HG03342 (cell line): ENCODE results near the gene RNF144A.

Experiments used
- ATAC-seq: cut with Tn5 transposase; IDR thresholded peaks from one replicate; pipeline ENCODE4 v1.9.1; 2021; ENCODE audit warnings: mild to moderate bottlenecking, moderate library complexity; ENCODE audit not compliant: unreplicated experiment

The RNF144A gene

DNA sequence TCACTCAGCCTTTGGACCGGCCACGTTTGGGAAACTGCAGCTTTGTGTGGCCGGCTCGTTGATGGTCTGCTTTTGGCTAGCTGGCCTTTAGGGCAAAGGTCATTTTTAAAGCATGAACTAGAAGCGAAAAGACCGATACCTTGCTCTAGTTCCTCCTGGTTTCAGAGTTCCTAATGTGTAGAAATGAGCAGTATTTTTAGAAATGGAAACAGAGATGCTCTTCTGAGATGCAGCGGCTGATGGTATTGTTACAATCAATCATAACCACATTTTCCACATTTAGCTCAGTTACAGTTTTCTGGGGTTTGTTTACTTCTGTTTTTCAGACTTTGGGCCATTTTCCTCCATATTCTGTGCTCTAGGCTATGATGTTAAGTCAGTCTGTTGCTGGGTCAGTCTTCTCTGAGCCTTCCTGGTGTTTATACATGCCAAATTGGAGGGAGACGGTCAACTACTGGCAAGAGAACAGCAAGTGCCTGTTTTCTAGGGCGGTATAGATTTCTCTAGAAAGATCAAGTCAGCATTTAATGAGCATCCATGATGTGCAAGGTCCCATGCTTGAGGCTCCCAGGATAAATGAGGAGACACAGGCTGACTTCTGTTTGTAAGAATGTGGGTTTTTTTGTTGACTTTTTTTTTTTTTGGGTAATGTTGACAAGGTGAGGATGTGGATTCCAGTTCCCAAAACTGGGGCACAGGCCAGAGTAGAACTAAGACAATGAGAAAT lies 28.0 kb downstream of the RNF144A start:
- ATAC-seq: peak; percentile 95

DNA sequence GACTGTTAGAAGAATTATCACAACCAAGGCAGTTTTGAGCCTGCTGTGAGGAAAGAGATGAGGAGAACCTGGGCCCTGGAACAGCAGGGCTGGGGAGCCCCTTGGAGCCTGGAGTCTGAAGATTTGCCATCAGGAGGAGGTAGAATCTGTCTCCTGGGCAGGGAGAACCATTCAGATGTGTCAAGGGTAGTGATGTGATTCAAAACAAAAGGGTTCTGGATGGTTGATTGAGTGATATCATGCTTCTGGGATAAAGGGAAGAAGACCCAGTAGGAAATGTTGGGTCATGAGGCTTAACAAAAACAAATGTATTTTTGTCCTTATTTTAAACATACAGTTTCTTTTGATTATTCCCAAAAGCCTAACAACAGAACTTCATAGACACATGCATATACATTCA lies 28.6 kb downstream of the RNF144A start:
- peak; percentile 2 for ATAC-seq

DNA sequence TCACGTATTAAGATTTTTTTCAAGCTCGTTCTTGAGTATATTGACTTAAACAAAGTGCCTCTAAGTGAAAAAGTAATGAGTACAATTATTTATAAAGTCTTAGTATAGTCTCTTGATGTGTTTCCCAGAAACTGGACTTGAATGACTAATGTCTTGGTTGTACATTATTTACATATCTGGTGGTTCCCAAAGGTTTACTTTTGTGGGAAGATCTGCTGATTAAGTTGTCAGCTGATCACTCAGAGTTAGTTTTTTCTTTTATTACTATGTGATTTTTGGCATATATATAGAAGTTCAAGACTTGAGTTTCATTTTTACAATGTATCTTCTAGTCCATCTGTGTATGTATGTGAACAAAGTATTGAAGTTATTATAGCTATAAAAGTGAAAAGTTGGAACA lies 29.5 kb downstream of the RNF144A start:
- ATAC-seq: no peak

DNA sequence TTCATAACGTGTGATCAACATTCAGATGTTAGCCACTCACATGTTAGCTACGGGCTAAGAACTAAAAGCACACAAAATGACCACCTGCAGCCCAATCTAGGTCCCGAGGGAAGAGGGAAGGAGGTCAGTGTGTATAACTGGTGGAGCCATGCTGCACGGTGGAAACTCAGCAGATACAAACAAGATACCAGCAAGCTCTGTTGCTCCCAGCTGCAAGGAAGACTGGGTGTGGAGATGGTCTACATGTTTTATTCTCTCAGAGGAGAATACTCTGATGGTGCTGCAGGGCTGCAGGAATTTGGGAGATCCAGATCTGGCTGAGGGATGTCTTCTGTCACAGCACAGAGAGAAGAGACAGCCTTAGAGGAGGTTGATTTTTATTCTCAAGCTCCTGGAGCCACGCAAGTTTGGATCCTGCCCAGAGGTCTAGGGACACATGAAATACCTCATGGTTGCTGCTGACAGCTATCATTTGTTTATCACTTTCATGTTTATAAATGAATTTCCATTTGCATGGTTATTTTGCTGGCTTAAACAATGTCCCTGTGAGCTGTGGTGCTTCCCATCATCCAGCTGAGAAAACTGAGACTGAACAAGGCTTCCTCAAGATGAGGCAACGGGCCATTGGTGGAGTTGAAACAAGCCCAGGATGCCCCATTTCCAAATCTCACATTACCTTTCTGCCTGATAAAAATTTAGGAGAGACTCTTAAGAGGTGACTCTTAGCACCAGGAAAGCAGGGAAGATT lies 30.9 kb downstream of the RNF144A start:
- no peak for ATAC-seq

GRCh38 chr2:6948677-6949351 lies 31.6 kb downstream of the RNF144A start:
- ATAC-seq: no peak

GRCh38 chr2:6951046-6951445 lies 33.8 kb downstream of the RNF144A start:
- ATAC-seq: no peak

DNA sequence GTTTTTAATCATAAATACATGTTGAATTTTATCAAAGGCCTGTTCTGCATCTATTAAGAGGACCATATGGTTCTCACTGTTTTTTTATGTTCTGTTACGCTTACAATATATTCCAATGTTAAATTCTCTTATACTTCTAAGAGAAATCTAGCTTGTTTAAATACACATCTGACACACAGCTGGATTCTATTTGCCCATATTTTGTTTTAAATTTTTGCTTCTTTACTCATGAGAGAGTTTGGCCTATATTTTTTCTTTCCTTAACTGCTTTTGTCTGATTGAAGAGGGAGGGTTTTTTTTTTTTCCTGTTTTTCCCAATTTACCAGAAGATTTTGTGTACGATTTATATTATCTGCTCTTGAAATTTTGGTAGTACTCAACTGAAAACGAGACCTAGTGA lies 34.9 kb downstream of the RNF144A start:
- no peak for ATAC-seq

GRCh38 chr2:6954586-6954985 lies 37.4 kb downstream of the RNF144A start:
- no peak for ATAC-seq

DNA sequence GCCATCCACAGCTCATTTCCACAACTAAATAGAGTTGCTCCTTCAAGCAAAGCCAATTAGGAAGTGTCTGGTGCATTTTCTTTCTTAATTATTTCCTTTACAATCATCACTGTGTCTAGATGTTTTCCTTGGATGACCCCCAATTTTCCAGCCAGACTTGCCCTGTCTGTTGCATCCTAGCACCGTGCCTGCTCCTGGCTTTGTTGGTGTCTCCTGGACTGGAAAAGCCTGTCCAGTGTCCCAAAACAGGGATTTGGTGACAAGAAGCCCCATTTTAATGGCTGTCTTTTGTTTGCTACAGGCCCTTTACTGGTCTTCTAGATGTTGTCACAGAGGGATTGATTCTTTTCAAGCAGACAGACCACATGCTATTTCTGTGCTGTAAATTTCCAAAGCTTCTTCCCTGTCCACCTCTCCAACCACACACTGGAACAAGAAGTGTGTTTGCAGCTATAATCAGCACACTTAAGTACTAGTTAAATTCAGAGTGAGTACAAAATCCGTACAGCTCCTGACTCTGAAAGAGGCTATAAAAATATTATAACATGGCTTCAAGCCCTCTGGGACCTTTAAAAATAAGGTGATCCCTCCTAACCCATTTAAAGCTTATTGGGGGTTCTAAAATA lies 38.4 kb downstream of the RNF144A start:
- ATAC-seq: no peak

- ATAC-seq: no peak
Observed at GRCh38 chr2:6956566-6956965, 39.4 kb downstream of the RNF144A start.

DNA sequence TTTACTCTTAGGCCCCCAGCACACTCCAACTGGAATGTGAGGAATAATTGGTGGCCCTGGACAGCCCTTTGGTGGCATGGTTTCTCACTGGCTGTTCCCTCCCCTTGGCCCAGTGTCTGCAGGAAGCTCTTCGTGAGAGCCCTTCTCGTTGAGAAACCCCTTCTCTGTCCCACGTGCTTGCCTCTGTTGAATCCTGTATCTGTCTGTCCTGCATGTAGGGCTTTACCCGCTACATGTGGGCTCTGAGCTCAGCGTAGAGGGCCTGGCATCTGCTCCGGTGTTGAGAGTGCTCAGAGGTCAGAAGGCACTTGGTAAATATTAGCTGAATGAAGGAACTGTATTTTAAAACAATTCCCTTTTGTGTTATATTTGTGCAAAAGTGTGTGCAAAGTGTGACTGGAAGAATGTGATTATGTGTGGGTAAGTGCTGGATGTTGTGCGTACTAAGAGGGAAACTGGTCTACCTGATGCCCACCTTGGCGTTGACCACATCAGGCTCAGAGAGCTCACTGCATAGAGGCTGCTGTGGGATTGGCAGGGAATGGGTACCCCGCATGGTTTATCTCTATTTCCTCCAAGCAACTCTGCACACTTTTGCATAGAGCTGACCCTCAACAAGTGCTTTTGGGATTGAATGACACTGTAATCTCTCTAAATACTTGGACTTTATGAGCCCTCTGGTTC lies 40.0 kb downstream of the RNF144A start:
- ATAC-seq: no peak

DNA sequence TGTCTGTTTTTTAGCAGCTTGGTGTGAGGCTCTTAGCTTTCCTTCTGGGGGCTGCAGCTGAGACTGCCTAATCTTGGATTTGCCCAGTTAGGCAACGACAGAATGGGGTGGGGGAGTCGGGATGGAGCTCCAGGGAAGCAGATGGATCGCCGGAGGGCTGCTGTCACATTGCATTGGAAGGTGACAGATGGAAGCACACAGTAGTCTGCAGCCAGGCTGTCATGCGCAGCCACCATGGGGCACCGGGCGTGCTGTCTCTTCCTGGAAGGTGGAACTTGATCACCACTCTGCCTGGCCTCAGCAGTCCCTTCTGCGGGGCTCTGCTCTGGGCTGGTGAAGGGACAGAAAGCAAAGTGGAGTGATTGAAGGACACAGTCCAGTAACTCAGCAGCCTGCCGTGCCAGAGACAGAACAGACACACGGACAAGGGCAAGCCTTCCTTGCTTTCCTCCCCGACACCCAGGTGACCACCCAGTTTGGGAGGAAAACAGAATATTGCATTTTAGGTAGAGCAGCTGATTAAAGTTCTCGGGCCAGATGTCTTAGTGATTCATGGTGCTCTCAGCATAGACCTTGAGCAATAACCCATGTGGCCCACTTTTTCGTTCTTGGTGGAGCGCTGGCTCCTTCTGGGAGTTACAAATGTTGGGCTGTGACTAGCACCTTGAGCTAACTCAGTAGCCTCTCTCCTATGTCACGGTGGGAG lies 40.9 kb downstream of the RNF144A start:
- ATAC-seq: no peak

GRCh38 chr2:6958616-6959235 lies 41.5 kb downstream of the RNF144A start:
- no peak for ATAC-seq

DNA sequence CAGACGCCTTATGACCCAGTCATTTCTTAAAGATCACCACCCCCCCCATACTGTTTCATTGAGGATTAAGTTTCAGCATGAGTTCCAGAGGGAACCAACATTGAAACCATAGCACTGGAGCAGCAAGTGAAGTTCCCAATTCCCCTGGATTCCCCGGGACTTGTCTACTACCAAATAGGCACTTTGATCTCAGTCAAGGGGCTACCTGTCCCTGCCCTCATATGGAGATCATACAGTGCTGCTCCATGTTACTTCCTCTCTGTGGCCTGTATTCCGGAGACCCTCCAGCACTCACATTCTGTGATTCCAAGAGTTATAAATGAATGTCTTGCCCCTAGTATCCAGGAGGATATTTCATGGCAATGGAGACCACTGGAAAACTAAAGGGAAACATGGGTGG lies 42.5 kb downstream of the RNF144A start:
- no peak for ATAC-seq

- no peak for ATAC-seq
Observed at GRCh38 chr2:6960659-6961058, 43.4 kb downstream of the RNF144A start.

GRCh38 chr2:6963727-6964126 lies 46.5 kb downstream of the RNF144A start:
- no peak for ATAC-seq

DNA sequence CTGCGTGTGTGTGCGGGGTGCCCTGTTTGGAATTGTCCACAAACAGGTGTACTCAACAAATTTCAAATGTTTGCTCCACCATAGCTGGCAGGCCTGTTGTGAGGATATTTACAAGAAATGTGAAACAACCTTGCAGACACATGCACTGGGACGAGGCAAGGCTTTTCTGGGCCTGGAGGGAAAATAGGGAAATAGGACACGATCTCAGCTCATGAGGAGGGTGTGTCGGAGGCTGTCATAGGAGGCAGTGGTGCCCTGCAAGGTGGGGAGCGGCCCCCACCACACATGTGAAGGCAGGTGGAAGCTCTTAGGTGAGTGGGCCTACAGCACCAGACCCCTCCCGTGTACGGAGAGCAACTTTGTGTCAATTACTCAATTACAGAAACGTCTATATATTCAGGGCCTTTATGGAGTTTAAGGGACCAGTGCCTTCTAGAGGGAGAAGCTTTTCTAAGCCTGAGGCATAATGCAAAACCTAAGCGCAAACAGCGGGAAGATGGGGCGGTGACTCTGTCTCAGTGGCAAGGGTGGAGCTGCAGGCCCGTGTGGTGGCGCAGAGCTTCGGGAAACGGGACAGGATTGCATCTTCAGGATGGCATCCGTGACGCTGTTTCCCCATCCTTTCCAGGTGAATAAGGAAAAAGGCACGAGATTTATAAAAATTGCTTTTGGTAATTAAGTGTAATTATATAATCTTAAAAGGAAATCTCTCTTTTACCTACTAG lies 48.0 kb downstream of the RNF144A start:
- ATAC-seq: no peak

DNA sequence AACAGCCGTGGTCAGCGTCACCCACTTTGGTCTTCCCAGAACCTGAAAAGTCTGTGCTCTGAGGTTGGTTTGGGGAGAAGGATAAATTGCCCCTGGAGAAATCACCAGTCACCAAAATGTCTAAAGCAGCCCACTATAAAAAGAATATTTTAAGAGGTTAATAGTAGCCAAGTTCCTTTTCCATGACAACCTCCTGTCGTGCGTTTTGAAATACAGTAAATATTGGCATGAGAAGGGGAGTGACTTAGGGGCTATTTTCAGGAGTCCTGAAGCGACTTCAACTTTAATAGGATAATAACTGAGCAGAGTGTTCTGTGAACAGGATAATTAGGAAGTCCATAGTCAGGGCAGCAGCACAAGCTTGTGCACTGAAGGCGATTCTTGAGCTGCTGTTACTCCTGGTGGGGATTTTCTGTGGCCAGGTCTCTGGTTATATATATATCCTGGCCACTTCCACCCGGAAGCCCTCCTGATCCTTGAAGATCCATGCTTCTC lies 49.3 kb downstream of the RNF144A start:
- ATAC-seq: no peak

- no peak for ATAC-seq
Observed at GRCh38 chr2:6967301-6967700, 50.1 kb downstream of the RNF144A start.
